ENCODE measurements around the gene RYR3.

RYR3 gene

DNA sequence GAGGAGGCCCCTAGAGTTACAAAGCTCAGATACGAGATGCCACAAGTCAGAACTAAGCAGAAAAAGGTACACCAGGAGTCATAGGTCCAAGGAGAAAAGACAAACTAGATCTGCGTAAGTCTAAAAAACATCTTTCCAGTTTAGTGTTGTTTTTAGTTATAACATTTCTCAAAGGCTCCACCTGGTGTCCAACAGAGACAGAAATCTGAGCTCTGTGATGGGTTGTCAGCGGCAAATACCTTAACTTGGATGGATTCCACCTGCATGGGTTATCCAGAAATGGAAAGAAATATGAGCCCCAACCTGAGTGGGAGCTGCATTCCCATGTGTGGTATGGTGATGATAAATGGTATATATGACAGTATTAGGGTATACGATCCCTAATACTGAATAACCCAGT is 418.9 kb downstream of the RYR3 start:
- Histone ChIP-seq H3K4me1 (ENCODE audit: low read length) (0 out of 2 replicates have a peak, but pooled peaks cover 2% of the 10 kb centered on the region), H3K79me2 (ENCODE audit: low read length) (no peaks in the 10 kb centered on the region), H3K9me3 (replicated peaks; ENCODE audit: insufficient read depth, low read length) (no peaks in the 10 kb centered on the region), H3F3A (ENCODE audit: insufficient read depth, low read length) (no peaks in the 10 kb centered on the region), H3K27ac (ENCODE audit: low read length) (no peak overlapping the region), H3K27me3 (replicated peaks; ENCODE audit: insufficient read depth, low read length) (no peaks in the 10 kb centered on the region), H3K4me2 (ENCODE audit: low read depth, low read length) (no peak overlapping the region), H4K20me1 (ENCODE audit: insufficient read depth, low read length) (no peaks in the 10 kb centered on the region), H3K9ac (ENCODE audit: low read length) (no peak overlapping the region), H3K9me2 (replicated peaks; ENCODE audit: insufficient read depth, low read length) (no peaks in the 10 kb centered on the region), H3K4me3 (ENCODE audit: low read length) (no peak overlapping the region), H2AFZ (ENCODE audit: low read length) (no peak overlapping the region), H3K36me3 (replicated peaks; ENCODE audit: insufficient read depth, low read length) (no peaks in the 10 kb centered on the region)
- TF ChIP-seq, protein P1, sequence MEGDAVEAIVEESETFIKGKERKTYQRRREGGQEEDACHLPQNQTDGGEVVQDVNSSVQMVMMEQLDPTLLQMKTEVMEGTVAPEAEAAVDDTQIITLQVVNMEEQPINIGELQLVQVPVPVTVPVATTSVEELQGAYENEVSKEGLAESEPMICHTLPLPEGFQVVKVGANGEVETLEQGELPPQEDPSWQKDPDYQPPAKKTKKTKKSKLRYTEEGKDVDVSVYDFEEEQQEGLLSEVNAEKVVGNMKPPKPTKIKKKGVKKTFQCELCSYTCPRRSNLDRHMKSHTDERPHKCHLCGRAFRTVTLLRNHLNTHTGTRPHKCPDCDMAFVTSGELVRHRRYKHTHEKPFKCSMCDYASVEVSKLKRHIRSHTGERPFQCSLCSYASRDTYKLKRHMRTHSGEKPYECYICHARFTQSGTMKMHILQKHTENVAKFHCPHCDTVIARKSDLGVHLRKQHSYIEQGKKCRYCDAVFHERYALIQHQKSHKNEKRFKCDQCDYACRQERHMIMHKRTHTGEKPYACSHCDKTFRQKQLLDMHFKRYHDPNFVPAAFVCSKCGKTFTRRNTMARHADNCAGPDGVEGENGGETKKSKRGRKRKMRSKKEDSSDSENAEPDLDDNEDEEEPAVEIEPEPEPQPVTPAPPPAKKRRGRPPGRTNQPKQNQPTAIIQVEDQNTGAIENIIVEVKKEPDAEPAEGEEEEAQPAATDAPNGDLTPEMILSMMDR (IDR thresholded peaks at IDR 0.05; ENCODE audit: low read length) = peak; percentile 26
- no peak for TF ChIP-seq EZH2phosphoT487 (IDR thresholded peaks at IDR 0.05; ENCODE audit: low read length)
- TF ChIP-seq EZH2 (optimal IDR thresholded peaks at IDR 0.05; ENCODE audit: low read depth, low read length) = no peak
- DNase-seq = no peak

DNA sequence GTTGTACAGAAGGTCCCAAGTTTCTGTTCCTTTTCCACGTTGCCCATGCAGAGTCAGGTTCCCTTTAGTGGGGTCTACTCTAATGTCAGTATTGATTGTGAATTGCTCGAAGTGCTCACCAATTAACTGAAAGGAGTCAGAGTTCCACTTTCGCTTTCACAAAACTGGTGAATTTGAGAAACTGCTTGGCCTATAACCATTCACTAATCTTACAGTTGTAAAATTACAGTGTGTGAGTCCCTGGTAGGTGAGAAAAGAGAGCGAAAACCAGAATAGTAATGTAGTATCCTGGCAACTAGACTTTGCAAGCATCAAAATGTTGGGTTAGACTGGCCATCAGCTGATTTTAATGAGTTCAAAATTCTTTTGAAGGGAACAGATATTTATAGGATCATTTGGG is 420.0 kb downstream of the RYR3 start:
- no peak overlapping the region for H2AFZ ChIP-seq (ENCODE audit: low read length)
- no peak overlapping the region for H3K27ac ChIP-seq (ENCODE audit: low read length)
- H3K4me3 ChIP-seq (ENCODE audit: low read length) = no peak overlapping the region
- H3F3A ChIP-seq (ENCODE audit: insufficient read depth, low read length) = no peaks in the 10 kb centered on the region
- H3K9me2 ChIP-seq (replicated peaks; ENCODE audit: insufficient read depth, low read length) = no peaks in the 10 kb centered on the region
- H3K27me3 ChIP-seq (replicated peaks; ENCODE audit: insufficient read depth, low read length) = no peaks in the 10 kb centered on the region
- TF ChIP-seq, protein P1 (IDR thresholded peaks at IDR 0.05; ENCODE audit: low read length) = no peak
- no peak for TF ChIP-seq EZH2 (optimal IDR thresholded peaks at IDR 0.05; ENCODE audit: low read depth, low read length)
- no peak for TF ChIP-seq EZH2phosphoT487 (IDR thresholded peaks at IDR 0.05; ENCODE audit: low read length)
- H3K79me2 ChIP-seq (ENCODE audit: low read length) = no peaks in the 10 kb centered on the region
- H3K4me2 ChIP-seq (ENCODE audit: low read depth, low read length) = peak overlapping the region; percentile 4; the same call in 1 of the 2 replicates
- H3K9ac ChIP-seq (ENCODE audit: low read length) = no peak overlapping the region
- no peaks in the 10 kb centered on the region for H3K36me3 ChIP-seq (replicated peaks; ENCODE audit: insufficient read depth, low read length)
- H3K9me3 ChIP-seq (replicated peaks; ENCODE audit: insufficient read depth, low read length) = no peaks in the 10 kb centered on the region
- no peaks in the 10 kb centered on the region for H4K20me1 ChIP-seq (ENCODE audit: insufficient read depth, low read length)
- peak; percentile 32 for DNase-seq
- 0 out of 2 replicates have a peak, but pooled peaks cover 2% of the 10 kb centered on the region for H3K4me1 ChIP-seq (ENCODE audit: low read length)

DNA sequence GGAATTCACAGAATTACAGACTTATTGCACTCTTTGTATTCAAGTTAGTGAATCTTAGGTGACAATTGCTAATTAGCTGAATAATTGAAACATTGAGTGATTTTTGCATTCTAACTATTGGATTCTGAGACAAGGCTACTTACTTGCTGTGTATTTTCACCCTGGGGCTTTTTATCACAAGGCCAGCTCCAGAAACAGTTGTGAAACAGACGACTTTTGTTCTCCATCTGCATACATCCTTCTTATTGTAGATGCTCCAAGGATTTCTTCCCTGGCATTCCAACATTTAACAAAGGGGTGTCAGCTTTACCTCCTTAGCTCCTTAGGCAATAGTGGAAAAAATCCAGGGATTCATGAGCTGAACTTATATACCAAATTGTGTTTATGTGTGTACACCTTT is 424.4 kb downstream of the RYR3 start:
- no peak overlapping the region for H3K9ac ChIP-seq (ENCODE audit: low read length)
- H3K4me2 ChIP-seq (ENCODE audit: low read depth, low read length) = no peak overlapping the region
- no peaks in the 10 kb centered on the region for H3K9me2 ChIP-seq (replicated peaks; ENCODE audit: insufficient read depth, low read length)
- H3K27ac ChIP-seq (ENCODE audit: low read length) = no peak overlapping the region
- no peaks in the 10 kb centered on the region for H3K79me2 ChIP-seq (ENCODE audit: low read length)
- H4K20me1 ChIP-seq (ENCODE audit: insufficient read depth, low read length) = no peaks in the 10 kb centered on the region
- 0 out of 2 replicates have a peak, but pooled peaks cover 2% of the 10 kb centered on the region for H3K4me1 ChIP-seq (ENCODE audit: low read length)
- no peaks in the 10 kb centered on the region for H3K27me3 ChIP-seq (replicated peaks; ENCODE audit: insufficient read depth, low read length)
- H3K9me3 ChIP-seq (replicated peaks; ENCODE audit: insufficient read depth, low read length) = no peaks in the 10 kb centered on the region
- TF ChIP-seq, protein P1 (IDR thresholded peaks at IDR 0.05; ENCODE audit: low read length) = no peak
- TF ChIP-seq EZH2phosphoT487 (IDR thresholded peaks at IDR 0.05; ENCODE audit: low read length) (no peak), EZH2 (optimal IDR thresholded peaks at IDR 0.05; ENCODE audit: low read depth, low read length) (no peak)
- no peak overlapping the region for H3K4me3 ChIP-seq (ENCODE audit: low read length)
- H2AFZ ChIP-seq (ENCODE audit: low read length) = no peak overlapping the region
- H3K36me3 ChIP-seq (replicated peaks; ENCODE audit: insufficient read depth, low read length) = no peaks in the 10 kb centered on the region
- H3F3A ChIP-seq (ENCODE audit: insufficient read depth, low read length) = no peaks in the 10 kb centered on the region
- DNase-seq = no peak
